GM21529 (cell line): ENCODE measurements around the gene CSNK1A1.
A peak's percentile ranks its signal among the peaks of the same experiment; 100 is the strongest.
"Not testable (repeated sequence)": the region's sequence is repeated elsewhere in the genome, so short reads cannot be mapped to it uniquely, and the experiment has no call there.

Experiments
- ATAC-seq: cut with Tn5 transposase; IDR thresholded peaks from one replicate; pipeline ENCODE4 v1.9.1; 2021; ENCODE audit not compliant: unreplicated experiment

Gene CSNK1A1

DNA sequence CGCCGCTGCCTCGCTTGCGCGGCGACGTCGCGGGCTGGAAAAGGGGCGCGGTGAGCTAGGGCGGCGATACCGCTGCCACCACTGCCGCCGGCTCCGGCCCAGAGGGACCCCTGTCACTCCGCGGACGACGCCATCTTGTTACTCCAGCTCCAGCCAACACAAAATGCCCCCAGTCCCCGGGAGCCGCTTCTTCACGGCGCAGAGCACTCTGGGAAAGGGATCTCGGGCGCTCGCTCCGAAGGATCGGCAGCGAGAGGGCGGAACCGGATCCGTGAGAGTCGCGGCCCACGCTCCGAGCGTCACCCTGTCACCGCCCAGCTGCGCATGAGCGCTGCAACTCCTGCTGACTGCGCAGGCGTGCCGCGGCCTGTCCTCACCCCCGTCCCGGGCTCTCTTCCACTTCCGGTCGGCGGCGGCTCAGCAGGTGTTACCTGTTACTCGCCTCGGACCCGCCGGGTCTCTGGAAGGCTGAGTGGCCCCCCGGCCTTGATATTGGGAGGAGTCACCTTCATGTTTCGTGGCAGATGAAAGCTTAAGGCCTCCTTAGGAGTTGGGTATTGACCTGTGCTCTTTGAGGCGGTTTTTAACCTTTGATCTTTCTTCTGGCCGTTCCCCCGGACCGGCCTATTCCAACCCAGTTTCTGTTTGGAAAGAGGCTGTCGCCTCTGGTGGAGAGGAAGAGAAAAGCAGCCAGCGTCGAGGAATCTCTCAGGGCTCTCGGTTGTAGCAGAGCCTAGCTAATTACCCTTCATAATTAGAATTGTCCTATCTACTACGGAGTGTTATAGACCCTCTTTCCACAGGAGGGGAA lies at the start of gene CSNK1A1:
Gene CSNK1A1 (minus strand): TSS at position 213 of the 811 bp plus-strand sequence. CDS start 475 bp downstream, outside the sequence.
- ATAC-seq: peak; percentile 87

DNA sequence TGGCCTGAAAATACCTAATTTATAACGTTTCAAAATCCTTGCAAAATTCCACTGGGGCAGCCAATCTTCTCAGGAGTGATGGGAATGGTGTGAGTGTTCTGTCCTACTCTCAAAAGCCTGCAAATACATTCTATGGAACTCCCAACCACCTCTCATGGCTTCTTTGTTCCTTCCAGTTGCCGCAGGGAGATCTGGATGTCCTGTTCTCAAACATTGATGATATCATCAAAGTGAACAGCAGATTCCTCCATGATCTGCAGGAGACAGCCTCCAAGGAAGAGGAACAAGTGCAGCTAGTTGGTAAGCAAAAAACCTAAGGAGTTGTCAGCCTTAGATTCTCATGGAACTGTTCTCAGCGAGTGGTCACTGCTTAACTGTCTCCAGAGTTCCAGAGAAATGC lies 49.7 kb upstream of the CSNK1A1 start:
- ATAC-seq: no peak

DNA sequence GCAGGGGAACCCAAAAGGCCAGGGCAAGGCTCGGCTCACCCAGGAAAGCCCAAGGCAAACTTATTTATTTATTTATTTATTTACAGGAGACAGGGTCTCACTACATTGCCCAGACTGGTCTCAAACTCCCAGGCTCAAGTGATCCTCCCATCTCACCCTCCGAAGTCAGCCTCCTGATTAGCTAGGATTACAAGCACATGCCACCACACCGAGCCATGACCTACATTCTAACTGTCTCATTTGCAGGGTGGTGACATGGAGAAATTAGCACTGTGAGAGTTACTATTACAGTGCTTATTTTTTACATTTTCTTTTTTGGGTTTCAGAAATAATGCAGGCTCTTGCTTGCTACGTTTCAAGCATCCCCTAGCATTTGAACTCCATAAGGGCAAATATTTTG lies 48.1 kb upstream of the CSNK1A1 start:
- ATAC-seq: no peak

DNA sequence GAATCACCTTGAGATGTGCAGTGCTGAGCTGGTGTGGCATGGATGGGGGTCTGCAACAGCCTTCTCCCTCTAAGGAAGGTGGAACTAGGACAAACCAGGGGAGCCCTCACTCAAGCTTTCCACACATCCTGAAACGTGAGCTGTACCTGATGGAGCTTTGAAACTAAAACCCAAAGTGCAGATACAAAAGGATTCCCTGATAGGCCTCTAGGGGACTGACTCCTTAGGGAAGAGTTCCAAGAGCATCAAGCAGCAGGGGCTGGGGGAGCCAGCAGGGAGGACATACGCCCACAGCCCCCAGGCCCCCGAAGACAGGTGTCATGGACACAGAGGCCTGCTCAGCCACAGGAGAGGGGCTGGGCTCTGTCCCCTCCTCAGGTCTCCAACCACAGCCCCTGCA lies 47.7 kb upstream of the CSNK1A1 start:
- no peak for ATAC-seq

DNA sequence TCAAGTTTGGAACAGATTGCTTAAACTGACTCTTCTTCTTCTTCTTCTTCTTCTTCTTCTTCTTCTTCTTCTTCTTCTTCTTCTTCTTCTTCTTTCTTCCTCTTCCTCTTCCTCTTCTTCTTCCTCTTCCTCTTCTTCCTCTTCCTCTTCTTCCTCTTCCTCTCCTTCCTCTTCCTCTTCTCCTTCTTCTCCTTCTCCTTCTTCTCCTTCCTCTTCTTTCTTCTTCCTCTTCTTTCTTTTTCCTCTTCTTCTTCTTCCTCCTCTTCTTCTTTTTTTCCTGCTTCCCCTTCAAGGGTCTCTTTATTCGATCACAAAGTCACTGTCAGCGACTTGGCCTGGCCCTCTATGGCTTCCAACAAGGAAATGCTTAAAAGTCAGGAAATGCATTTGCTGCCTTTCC lies 47.0 kb upstream of the CSNK1A1 start:
- ATAC-seq: not testable (repeated sequence)

DNA sequence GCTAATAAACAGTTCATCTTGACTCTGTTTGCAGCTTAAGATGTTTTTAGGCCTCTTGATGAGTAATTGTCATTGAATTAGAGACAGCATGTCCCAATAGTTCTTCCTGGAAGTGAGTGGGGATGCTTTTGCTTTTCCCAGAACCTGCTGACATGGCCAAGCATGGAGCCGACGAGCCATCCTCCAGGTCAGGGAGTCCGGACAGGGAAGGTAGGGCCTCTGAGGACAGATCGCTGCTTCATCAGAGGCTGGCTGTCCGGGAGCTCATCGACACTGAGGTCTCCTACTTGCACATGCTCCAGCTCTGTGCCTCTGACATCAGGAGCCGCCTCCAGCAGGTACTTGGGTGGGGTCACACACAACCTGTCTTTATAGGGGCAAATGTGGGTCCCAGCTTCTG lies 46.4 kb upstream of the CSNK1A1 start:
- ATAC-seq: no peak

DNA sequence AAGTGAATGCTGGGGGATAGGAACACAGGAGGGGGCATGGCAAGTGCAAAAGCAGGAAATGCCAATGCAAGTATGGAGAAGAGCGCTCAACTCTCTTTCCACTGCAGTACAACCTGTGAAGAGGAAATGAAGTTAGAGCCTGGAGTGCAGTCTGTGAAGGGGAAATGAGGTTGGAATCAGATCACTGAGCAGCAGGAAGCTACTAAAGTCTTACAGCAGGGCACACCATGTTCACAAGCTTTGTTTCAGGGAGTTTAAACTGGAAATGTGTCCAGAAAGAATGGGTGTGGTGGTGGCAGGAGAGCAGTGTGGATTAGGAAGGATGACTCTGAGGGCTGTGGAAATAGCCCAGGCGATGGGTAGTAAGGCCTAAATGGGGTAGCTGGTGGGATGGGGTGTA lies 45.5 kb upstream of the CSNK1A1 start:
- ATAC-seq: no peak

DNA sequence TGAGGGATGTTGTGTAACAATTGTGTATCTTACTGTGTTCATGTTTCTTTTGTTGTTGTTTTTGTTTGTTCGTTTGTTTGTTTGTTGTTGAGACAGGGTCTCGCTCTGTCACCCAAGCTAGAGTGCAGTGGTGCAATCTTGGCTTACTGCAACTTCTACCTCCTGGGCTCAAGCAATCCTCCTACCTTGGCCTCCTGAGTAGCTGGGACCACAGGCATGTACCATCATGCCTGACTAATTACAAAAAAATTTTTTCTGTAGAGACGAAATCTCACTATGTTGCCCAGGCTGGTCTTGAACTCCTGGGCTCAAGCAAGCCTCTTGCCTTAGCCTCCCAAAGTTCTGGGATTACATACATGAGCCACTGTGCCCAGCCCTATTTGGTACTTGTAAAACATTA lies 43.9 kb upstream of the CSNK1A1 start:
- not testable (repeated sequence) for ATAC-seq

DNA sequence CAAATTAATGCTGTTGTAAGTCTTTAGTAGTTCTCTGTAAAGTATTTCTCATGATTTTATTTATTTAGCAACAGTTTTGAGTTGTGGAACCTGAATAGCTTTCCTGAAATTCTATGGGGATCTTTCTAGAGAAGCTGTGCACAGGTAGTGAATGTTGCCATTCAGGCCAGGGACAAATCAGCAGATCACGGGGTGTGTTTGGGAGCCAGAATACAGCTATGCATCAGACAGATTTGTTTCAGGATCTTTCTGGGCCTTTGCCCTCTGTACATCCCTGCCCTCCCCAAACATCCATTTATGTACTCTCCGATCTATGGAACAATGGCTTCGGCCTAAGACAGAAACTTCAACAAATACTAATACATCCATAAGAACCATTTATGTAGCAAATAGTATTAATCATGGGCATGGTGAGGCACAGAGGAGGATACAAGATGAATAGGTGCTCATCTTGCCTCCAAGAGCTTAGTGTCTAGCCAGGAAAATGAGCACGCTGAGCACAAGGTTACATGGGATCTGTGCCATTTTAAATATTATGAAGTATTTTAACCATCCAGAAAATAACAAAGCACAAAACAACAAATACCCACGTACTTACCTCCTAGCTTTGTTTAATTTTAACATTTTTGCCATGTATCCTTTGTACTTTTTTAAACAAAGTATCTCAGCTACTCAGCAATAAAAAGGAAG lies 43.1 kb upstream of the CSNK1A1 start:
- no peak for ATAC-seq

DNA sequence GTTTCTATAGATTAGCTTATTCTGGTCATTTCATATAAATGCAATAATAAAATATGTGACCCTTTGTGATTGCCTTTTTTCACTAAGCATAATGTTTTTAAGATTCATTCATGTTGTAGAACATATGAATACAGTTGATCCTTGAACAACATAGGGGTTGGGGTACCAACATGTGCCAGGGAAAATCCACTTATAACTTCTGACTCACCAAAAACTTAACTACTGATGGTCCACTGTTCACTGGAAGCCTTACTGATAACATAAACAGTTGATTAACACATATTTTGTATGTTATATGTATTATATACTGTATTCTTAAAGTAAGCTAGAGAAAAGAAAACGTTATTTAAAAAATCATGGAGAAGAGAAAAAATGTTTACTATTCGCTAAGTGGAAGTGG lies 42.1 kb upstream of the CSNK1A1 start:
- no peak for ATAC-seq

DNA sequence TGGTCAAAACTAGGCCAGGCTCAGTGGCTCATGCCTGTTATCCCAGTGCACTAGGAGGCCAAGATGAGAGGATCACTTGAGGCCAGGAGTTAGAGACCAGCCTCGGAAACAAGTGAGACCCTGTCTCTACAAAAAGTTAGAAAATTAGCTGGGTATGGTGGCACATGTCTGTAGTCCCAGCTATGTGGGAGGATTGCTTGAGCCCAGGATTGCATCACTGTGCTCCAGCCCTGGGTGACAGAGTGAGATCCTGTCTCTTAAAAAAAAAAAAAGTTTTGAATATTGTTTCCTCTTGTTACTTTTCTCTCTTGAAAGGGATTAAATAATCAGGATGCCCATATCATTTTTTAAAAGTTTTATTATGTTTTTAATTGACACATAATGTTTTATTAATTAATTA lies 37.7 kb upstream of the CSNK1A1 start:
- ATAC-seq: no peak

DNA sequence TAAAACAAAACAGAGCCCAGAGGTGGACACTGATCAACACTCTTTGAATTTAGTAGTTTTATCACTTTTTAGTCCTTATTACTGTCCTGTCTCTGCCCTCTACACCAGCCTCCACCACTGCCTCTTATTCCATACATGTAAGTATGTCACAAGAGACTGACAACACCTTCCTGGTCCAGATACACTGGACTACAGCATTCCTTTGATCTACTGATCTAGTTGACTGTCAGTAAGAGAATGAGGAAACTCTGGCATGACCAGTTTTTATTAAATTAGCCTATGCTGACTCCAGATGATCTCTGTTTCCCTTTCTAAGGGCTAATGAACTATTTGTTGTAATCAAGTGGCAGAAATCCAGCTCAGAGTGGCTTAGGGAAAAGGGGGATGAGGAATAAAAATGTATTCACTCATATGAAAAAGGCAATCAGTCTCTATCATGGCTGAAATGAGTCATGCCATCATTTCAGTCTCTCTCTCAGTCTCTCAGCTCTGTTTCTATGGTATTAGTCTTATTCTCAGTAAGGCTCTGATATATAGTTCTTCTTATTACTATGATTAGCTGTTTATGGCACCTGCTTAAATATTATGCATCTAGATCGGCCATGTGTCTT lies 35.6 kb upstream of the CSNK1A1 start:
- no peak for ATAC-seq

DNA sequence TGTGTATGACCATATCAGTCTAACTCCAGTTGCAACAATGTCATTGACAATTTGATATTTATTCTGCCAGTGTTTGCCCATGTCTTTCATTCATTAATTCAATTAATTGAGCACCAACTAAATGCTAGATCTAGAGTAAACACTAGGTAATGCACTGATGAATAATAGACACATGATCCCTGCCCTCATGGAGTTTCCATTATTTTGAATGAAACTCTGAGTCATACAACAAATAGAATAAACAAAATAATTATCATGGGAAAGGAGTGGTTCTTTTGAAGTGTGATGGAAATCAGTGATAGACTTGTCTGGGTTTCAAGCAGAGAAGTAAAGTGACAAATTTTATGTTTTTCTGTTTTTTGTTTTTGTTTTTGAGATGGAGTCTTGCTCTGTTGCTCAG lies 34.7 kb upstream of the CSNK1A1 start:
- no peak for ATAC-seq

DNA sequence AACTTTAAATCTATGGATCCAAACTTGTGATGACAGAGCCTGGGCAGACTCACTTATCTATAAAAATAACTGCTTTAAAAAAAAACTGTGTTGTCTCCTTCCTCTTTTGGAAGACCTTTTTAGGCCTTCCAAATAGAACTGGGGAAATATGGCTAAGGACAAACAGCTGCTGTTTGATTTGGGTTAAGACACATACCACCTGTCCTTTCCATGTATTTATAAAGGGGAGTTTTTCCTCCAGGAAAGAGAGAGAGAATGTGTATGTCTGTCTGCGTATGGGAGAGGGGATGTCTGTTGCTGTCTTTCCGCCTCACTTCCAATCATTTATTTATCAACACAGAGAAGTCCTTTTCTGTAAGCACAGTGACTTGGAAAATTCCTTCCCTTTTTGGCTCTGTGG lies 32.9 kb upstream of the CSNK1A1 start:
- no peak for ATAC-seq

DNA sequence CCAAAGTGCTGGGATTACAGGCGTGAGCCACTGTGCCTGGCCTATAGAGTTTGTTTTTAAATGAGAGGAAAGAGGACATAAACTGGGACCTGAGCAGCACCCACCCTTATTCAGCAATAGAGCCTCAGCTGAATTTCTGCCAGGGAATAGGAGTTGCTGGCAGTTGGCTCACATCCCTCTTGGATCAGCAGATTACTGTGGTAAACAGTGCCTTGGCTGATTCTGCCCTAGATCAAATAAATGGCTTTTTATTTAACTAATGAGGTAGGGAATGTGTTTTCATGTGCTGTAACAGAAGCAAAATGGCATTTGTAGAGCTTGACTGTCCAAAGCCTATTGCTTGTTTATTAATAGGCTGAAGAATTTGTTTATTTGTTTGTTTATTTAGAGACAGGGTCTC lies 32.2 kb upstream of the CSNK1A1 start:
- ATAC-seq: no peak

DNA sequence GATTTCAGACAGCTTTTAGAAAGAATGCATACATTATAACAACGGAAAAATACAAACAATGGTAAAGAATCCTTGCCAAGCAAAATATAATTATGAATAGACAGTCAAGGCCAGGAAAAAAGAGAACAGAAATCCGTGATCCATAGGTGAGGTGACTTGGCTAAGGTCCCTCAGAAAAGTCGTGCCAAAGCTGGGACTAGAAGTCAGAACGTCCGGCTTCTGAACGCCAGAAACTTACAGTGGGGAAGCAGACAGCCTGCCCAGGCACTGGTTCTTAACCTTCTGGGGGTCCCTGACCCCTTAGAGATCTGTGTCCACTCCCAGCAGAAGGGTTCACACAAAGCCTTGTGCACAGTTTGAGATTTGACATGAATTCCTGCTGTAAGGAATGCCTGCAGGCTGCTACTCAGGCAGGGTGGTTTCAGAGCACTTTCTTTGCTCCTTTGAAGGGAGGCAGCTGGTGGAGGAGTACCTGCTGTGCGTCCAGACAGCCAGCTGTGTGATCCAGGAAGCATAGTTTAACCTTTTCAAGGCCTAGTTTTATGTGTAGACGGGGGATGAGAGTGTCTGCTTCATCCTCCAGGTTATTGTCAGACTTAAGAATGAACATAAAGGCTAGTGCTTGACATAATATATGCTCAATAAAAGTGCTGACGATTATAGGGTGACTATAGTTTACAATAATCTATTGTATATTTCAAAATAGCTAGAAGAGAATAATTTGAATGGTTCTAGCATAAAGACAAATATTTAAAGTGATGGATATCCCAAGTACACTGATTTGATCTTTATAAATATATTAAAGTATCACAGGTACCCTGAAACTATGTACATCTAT lies 30.9 kb upstream of the CSNK1A1 start:
- no peak for ATAC-seq

DNA sequence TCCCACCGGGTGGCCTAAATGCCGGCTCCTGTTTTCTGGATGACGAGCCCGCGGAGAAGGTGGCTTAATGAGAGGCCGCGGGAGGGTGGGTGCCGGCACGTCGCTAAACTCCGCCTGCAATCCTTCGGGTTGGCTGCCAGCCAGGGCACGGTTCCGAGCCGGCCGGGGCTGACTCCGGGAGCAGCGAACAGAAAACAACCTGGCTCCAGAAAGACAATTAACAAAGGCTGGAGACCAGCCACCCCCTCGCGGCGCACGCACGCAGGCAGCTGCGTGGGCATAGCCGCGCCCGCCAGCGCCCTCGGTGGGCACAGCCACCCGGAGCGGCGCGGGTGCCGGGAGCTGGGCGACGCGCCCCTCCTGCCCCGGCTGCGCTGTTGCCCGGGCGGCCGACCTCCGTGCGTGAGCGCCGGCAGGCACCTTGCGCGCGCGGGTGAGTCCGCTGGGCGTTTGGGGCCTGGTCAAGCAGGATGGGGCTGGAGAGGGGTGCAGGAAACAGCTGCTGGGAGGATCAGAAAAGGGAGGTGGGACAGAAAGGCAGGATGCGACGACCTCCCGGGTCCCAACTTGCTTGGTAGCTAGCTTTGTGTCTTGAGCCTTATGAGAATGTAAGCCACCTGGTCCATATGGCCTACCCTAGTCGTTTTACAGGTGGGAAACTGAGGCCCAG lies 30.1 kb upstream of the CSNK1A1 start, which contains the start of gene ARHGEF37:
Gene ARHGEF37 (plus strand): TSS at position 307 of the 670 bp plus-strand sequence. CDS start 16,272 bp downstream, outside the sequence.
- peak; percentile 48 for ATAC-seq

DNA sequence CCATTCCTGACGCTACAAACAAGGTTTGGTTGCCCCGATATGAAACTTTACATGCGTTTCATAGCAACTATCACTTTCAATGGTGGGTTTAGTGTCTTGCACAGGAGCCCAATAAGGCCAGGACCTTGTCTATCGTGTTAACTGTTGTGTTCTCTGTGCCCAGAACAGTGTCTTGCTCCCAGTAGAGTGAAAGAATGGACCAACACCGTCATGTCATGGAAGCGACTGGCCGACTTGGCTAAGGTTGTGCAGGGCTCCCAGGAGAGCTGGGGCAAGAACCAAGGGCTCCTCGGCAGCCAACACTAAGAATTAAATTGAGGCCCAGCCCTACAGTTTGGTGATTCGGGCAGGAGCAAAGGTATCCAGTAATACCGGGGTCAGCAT lies 29.6 kb upstream of the CSNK1A1 start:
- no peak for ATAC-seq

DNA sequence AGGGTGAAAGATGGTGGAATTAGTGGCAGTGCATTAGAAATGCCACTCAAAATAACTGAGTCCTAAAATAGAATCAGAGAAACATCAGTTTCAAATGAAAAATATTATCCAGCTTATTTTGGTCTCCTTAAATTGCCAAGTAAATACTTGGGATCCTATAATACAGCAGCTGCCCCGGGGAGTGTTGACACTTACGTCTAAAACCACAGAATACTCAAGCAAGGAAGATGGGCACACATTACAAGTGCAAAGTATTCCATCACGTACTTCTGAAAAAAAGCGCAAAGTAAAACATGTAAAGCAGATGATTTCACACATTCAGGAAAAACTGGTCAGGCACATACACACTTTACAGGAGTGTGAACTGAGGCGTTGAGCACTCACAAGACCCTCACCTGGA lies 27.7 kb upstream of the CSNK1A1 start:
- no peak for ATAC-seq

DNA sequence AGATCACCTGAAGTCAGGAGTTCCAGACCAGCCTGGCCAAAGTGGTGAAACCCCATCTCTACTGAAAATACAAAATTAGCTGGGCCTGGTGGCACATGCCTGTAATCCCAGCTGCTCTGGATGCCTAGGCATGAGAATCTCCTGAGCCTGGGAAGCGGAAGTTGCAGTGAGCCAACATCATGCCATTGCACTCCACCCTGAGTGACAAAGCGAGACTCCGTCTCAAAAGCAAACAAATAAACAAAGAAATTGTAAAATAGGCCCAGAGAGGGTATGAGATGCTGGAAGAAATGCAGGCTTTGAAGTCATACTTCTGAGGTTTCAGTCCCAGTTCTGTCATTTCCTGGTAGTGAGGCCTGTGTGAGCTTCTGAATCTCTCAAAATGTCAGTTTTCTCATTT lies 24.8 kb upstream of the CSNK1A1 start:
- peak; percentile 64 for ATAC-seq

DNA sequence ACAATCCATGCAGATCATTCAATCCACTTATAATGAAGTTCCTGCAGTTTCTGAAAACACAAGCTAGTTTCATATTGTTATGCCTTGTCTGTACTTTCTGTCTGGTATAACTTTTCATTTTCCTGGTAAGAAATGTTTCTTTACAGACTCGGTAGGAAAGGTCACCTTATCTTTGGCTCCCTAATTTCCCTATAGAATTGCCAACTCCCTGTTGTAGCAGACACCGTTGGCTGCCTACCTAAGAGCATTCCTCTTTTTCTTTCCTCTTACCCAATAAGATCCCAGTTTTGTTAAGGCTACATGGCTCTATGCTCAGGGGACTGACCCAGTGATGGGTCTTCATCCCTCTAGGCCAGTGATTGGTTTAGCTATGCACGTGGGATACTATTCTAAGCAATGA lies 23.9 kb upstream of the CSNK1A1 start:
- no peak for ATAC-seq
